GM18526 (cell line): ENCODE data around the gene PRDM16.

Experiments
- POLR2A ChIP-seq: IDR thresholded peaks from 3 replicates; pipeline ENCODE4 v1.6.1; 2011; ENCODE audit not compliant: insufficient read length; ENCODE audit errors: extremely low read depth

The PRDM16 gene

GRCh38 chr1:3183813-3184212 is 114.8 kb downstream of the PRDM16 start:
- no peak for TF ChIP-seq POLR2A

GRCh38 chr1:3184666-3185065 is 115.7 kb downstream of the PRDM16 start:
- TF ChIP-seq POLR2A, result no peak

GRCh38 chr1:3185896-3186525 is 117.0 kb downstream of the PRDM16 start:
- no peak for TF ChIP-seq POLR2A

GRCh38 chr1:3186526-3186921 is 117.5 kb downstream of the PRDM16 start:
- no peak for TF ChIP-seq POLR2A

GRCh38 chr1:3187415-3188149 is 118.6 kb downstream of the PRDM16 start:
- no peak for TF ChIP-seq POLR2A

GRCh38 chr1:3188150-3188971 is 119.4 kb downstream of the PRDM16 start:
- TF ChIP-seq POLR2A, result no peak

GRCh38 chr1:3190256-3191041 is 121.4 kb downstream of the PRDM16 start:
- TF ChIP-seq POLR2A, result no peak

- no peak for TF ChIP-seq POLR2A
Measured at GRCh38 chr1:3192361-3192760, 123.4 kb downstream of the PRDM16 start.

GRCh38 chr1:3192825-3193224 is 123.8 kb downstream of the PRDM16 start:
- no peak for TF ChIP-seq POLR2A

- no peak for TF ChIP-seq POLR2A
Measured at GRCh38 chr1:3193811-3194210, 124.8 kb downstream of the PRDM16 start.

- TF ChIP-seq POLR2A, result no peak
Measured at GRCh38 chr1:3194760-3195479, 125.9 kb downstream of the PRDM16 start.

- no peak for TF ChIP-seq POLR2A
Measured at GRCh38 chr1:3195480-3195815, 126.4 kb downstream of the PRDM16 start.

- TF ChIP-seq POLR2A, result no peak
Measured at GRCh38 chr1:3195966-3196515, 127.0 kb downstream of the PRDM16 start.

GRCh38 chr1:3196577-3197245 is 127.7 kb downstream of the PRDM16 start:
- no peak for TF ChIP-seq POLR2A

GRCh38 chr1:3197781-3198316 is 128.8 kb downstream of the PRDM16 start:
- no peak for TF ChIP-seq POLR2A
